Right lobe of liver (tissue), 6 donors: Measurements from ENCODE around the gene C17orf113. TPM values are rescaled to one million over a fixed set of nuclear protein-coding genes. Genes with fewer than 3 reads are reported as not detected.
A peak's percentile ranks its signal among the peaks of the same experiment; 100 is the strongest.

Experiments used
- ATAC-seq, 4 donors: fragments of 200-7000 bp; cut with Tn5 transposase; one replicate each; pipeline ENCODE4 v1.9.1; 2020; ENCODE audit warnings: mild to moderate bottlenecking in 4 of 4, moderate library complexity in 4 of 4
- DNase-seq, 3 donors: peaks; one replicate each; pipeline ENCODE4 v3.0.0-alpha.2; 2020
- H3K27ac ChIP-seq, 3 donors: fragments of 200-600 bp; one replicate each; pipeline ENCODE4 v1.8.0; 2022
- H3K27me3 ChIP-seq, 2 donors: fragments of 200-600 bp; one replicate each; pipeline ENCODE4 v1.8.0; 2022
- H3K36me3 ChIP-seq, 4 donors: fragments of 200-600 bp; sonication (generic) in 1 of 4; one replicate each; pipeline versions ENCODE4 v1.5.1 to v1.8.0; 2017 to 2022; ENCODE audit warnings: control low read depth in 1 of 4
- H3K4me1 ChIP-seq, 4 donors: fragments of 200-600 bp; sonication (generic) in 1 of 4; one replicate each; pipeline versions ENCODE4 v1.5.1 to v1.8.0; 2017 to 2022; ENCODE audit warnings: control low read depth in 1 of 4
- H3K4me3 ChIP-seq, 3 donors: fragments of 200-600 bp; one replicate each; pipeline ENCODE4 v1.8.0; 2022
- H3K9me3 ChIP-seq, 4 donors: fragments of 200-600 bp; sonication (generic) in 1 of 4; one replicate each; pipeline versions ENCODE4 v1.5.1 to v1.8.0; 2017 to 2022; ENCODE audit warnings: control low read depth in 1 of 4
- CTCF ChIP-seq, 4 donors: fragments of 200-600 bp in 3 of 4; fragments of 450-650 bp in 1 of 4; IDR thresholded peaks; one replicate each; pipeline versions ENCODE4 v1.5.1 to v1.8.0; 2016 to 2022; ENCODE audit warnings: antibody characterized with exemption in 4 of 4, mild to moderate bottlenecking in 2 of 4
- POLR2A ChIP-seq: fragments of 450-650 bp; IDR thresholded peaks from one replicate; pipeline ENCODE4 v1.6.1; 2017; ENCODE audit warnings: antibody characterized with exemption, mild to moderate bottlenecking
- WGBS: methylation state at CpG from one replicate; pipeline ENCODE4 v1.1.6; 2018; ENCODE audit warnings: low coverage, low lambda C conversion rate; ENCODE audit not compliant: insufficient coverage; ENCODE audit errors: missing lambda C conversion rate; 5-methylcytosine and 5-hydroxymethylcytosine counted together
- intact Hi-C, 2 donors: fragments of 100-400 bp; cut with DNase I; formaldehyde crosslinking; loops; one replicate each; pipeline versions ENCODE4 v1.11.2 to v1.14.1; 2022
- total RNA-seq, 6 experiments: library from RNA; depleted of rRNA in 2 of 6; stranded (reverse); fragments of >200 nt in 2 of 6; fragmentation: NEBNext Ultra II Directional in 3 of 6; extraction: Animal tissue kit (Norgen Biotek cat#: 25700) in 3 of 6; gene quantifications; one replicate each; pipeline versions ENCODE4 v1.1.0 to v1.2.4, GENCODE V29; 2016 to 2023
- donor health status: DM: no; HTN: yes; CAD: no.
- donor health status: DM: no; HTN: no; CAD: no.
- donor health status: DM: no; HTN: no; CAD: no.
- donor health status: DM: no; HTN: yes; CAD: no.
- donor health status: DM: no; HTN: yes; CAD: no.

C17orf113 gene
- total RNA-seq, 6 experiments from 2014 or later, result 0.06 to 0.42 (median 0.12) TPM

- WGBS, result 84% methylated on average over 6 of the region's 7 CpGs
These were observed 48.1 kb downstream of the C17orf113 start for GRCh38 chr17:42002175-42002791.

GRCh38 chr17:42001729-42002128, 48.7 kb downstream of the C17orf113 start:
- no peak for DNase-seq
- peaks cover 0 to 23% (median 5%) of the 10 kb centered on the region in 4 donors for H3K4me1 ChIP-seq
- 100% methylated on average over 2 of the region's 2 CpGs for WGBS
- H3K27me3 ChIP-seq, result no peaks in the 10 kb centered on the region
- no peak overlapping the region for H3K4me3 ChIP-seq
- no peak for TF ChIP-seq POLR2A
- no peak for TF ChIP-seq CTCF (IDR thresholded peaks at IDR 0.05)
- peaks cover 4 to 41% (median 16%) of the 10 kb centered on the region in 4 donors for H3K36me3 ChIP-seq
- H3K27ac ChIP-seq, result no peak overlapping the region
- no peaks in the 10 kb centered on the region for H3K9me3 ChIP-seq
- ATAC-seq, result no peak
- intact Hi-C loops, result no loop called here

More at GRCh38 chr17:42002175-42002791, 48.1 kb downstream of the C17orf113 start:
- peaks cover 0 to 36% (median 13%) of the 10 kb centered on the region in 4 donors for H3K36me3 ChIP-seq
- H3K27me3 ChIP-seq, result no peaks in the 10 kb centered on the region
- no peak for TF ChIP-seq CTCF (IDR thresholded peaks at IDR 0.05)
- TF ChIP-seq POLR2A, result no peak
- H3K4me1 ChIP-seq, result peaks cover 0 to 23% (median 5%) of the 10 kb centered on the region in 4 donors
- DNase-seq (no peak), ATAC-seq (no peak)
- no peaks in the 10 kb centered on the region for H3K9me3 ChIP-seq
- no peak overlapping the region for H3K27ac ChIP-seq
- H3K4me3 ChIP-seq, result no peak overlapping the region
- intact Hi-C loops, result no loop called here

- Histone ChIP-seq H3K9me3 (no peaks in the 10 kb centered on the region), H3K4me1 (peaks cover 0 to 23% (median 5%) of the 10 kb centered on the region in 4 donors), H3K4me3 (no peak overlapping the region), H3K36me3 (peaks cover 13 to 53% (median 23%) of the 10 kb centered on the region in 4 donors), H3K27ac (peak overlapping the region in 1 of 3 donors; percentile 5), H3K27me3 (no peaks in the 10 kb centered on the region)
- ATAC-seq (peak in 3 of 4 donors; percentile 19 to 52 (median 45)), DNase-seq (no peak)
- TF ChIP-seq POLR2A (no peak), CTCF (IDR thresholded peaks at IDR 0.05) (no peak)
- WGBS, result 61% methylated on average over 3 of the region's 3 CpGs
- intact Hi-C loops, result no loop called here
These were observed 49.8 kb downstream of the C17orf113 start for GRCh38 chr17:42000413-42001133.

- DNase-seq, result no peak
- Histone ChIP-seq H3K27ac (no peak overlapping the region), H3K9me3 (no peaks in the 10 kb centered on the region), H3K27me3 (no peaks in the 10 kb centered on the region), H3K4me3 (no peak overlapping the region), H3K4me1 (peaks cover 0 to 13% (median 5%) of the 10 kb centered on the region in 4 donors), H3K36me3 (peaks cover 16 to 69% (median 30%) of the 10 kb centered on the region in 4 donors)
- WGBS, result 57% methylated on average over 2 of the region's 2 CpGs
- TF ChIP-seq POLR2A (no peak), CTCF (IDR thresholded peaks at IDR 0.05) (no peak)
- ATAC-seq, result no peak
- intact Hi-C loops, result no loop called here
These were observed 51.9 kb downstream of the C17orf113 start for GRCh38 chr17:41998497-41998896.
